ENCODE measurements around the gene ACKR2.

GRCh38 chr3:42801784-42802183, 7.5 kb upstream of the ACKR2 start:
- TF ChIP-seq CTCF (IDR thresholded peaks at IDR 0.05 in 2 of 3, conservative IDR thresholded peaks at IDR 0.05 in 1 of 3; ENCODE audit: borderline replicate concordance in 1 of 3, insufficient read depth in 1 of 3, low read depth in 2 of 3, low read length in 2 of 3) (no peak), JUND (IDR thresholded peaks at IDR 0.05) (no peak), EZH2 (IDR thresholded peaks at IDR 0.05) (no peak), POLR2AphosphoS5 (IDR thresholded peaks at IDR 0.05; ENCODE audit: low read depth, low read length) (no peak), POLR2A (IDR thresholded peaks at IDR 0.05; ENCODE audit: borderline replicate concordance, extremely low read depth, insufficient read depth, insufficient read length) (no peak), ELF1 (IDR thresholded peaks at IDR 0.05; ENCODE audit: borderline replicate concordance, low read depth) (no peak), MAX (IDR thresholded peaks at IDR 0.05) (no peak), EGR1 (IDR thresholded peaks at IDR 0.05; ENCODE audit: low read depth) (no peak), FOSL1 (IDR thresholded peaks at IDR 0.05; ENCODE audit: low read depth) (no peak), SP1 (IDR thresholded peaks at IDR 0.05; ENCODE audit: low read depth) (no peak), CBX3 (IDR thresholded peaks at IDR 0.05; ENCODE audit: low read depth) (no peak), REST (IDR thresholded peaks at IDR 0.05; ENCODE audit: low read depth) (no peak), ZNF274 (IDR thresholded peaks at IDR 0.05; ENCODE audit: low read depth, low read length) (no peak)
